ENCODE results near the gene CAMKK1.
A peak's percentile ranks its signal among the peaks of the same experiment; 100 is the strongest.

CAMKK1 gene

DNA sequence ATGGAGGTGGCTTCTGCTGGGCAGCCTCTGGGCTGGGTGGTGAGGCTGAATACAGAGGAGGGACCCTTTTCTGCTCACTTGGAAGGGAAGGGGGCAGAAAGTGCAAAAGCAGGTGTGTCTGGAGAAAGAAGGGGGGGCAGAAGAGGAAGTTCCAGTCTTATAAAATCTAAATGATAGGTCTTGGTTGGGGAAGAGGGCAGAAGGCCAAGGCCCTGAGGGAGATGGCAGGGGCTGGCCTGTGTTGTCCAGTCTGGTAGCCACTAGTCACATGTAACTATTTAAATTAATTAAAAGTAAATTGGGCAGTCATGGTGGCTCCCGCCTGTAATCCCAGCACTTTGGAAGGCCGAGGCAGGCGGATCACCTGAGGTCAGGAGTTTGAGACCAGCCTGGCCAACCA lies 2.5 kb upstream of the CAMKK1 start:
- no peak for DNase-seq

DNA sequence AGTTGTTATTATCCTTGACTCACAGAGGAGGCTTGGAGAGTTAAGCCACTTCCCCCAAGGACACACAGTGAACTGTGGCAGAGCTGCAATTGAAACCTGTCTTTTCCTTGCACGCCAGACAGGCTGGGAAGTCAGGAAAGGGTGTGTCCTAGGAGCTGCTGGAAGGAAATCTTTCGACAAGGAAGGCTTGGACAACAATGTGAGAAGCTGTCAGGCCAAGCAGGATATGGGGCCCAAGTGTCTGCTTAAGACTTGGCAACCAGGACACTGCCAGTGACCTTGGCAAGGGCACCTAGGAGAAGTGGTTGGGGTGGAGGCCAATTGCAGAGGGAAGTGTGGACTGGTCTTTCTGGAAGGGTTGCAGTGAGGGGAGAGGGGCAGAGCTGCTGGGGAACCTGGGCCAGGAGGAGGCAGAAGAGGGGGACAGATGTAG lies 2.1 kb upstream of the CAMKK1 start:
- DNase-seq, result peak; percentile 21

DNA sequence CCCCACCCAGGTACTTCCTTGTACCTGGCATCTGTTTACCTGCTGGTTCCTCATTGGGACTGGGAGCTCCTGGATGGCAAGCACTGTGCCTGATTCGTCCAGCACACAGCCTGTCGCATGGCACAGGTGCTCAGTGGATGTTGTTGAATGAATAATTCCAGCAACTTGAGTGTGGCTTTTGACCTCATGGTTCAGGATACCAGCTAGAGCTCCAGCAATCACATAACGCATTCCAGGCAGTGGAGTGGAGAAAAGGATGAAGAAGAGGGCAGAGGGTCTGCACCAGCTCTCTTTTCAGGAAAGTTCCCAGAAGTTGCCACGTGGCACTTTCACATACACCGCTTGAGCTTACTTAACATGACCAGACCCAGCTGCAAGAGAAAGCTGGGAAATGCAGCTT lies 1.3 kb upstream of the CAMKK1 start:
- no peak for DNase-seq

DNA sequence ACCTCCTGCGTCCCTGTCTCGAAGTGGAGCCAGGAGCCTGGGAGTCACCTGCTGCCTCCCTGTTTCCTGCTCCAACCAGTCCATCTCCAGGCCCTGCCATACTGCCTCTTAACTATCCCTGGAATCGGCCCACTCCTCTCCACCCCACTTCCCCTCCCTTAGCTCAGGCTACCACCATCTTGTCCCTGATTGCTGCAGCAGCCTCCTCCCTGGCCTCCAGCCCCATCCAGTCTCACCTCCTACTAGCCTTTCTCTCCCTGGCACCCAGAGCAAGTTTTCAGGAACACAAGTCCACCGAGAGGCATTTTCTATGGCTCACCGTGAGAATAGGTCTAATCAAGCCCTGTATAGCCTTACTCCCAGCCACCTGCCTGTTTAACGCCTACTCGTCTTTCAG lies 865 bp upstream of the CAMKK1 start:
- no peak for DNase-seq

DNA sequence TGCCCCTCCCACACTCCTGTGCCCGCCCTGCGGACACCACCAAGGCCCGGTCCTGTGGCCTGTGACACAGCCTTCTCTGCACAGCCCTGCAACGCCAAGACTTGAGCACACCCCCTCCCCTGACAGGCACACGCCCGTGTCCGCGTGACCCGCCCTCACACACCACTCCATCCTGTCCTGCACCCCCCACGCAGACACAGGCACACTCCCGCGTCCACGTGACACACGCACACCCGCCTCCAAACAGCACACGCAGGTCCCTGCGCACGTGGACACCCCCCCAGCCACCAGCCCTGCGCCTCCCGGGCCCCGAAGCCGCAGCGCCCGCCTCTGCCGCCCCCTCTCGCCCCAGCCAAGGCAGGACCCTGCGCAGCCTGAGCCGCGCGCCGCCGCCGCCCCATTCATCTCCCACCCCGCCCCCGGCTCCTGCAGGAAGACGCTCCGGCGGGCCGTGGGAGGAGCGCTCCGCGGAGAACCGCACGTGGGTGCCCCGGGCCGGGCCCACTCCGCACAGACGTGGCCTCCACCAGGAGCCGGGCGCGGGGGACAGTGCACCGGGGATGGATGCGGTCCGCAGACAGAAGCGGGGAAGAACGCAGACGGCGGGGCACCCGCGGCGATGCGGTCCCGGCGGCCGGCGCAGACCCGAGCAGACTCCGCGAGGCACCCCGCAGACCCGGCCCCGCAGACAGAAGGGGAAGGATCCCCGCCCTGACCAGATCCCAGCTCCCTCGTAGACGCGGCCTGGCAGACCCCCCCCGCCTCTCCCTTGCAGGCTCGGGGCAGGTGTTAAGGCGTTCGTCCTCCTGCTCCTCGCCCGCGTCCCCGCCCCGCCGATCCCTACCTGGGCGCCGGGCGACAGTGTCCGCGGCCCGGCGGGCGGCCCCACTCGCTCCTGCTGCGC lies 506 bp downstream of the CAMKK1 start:
- DNase-seq, result peak; percentile 75

DNA sequence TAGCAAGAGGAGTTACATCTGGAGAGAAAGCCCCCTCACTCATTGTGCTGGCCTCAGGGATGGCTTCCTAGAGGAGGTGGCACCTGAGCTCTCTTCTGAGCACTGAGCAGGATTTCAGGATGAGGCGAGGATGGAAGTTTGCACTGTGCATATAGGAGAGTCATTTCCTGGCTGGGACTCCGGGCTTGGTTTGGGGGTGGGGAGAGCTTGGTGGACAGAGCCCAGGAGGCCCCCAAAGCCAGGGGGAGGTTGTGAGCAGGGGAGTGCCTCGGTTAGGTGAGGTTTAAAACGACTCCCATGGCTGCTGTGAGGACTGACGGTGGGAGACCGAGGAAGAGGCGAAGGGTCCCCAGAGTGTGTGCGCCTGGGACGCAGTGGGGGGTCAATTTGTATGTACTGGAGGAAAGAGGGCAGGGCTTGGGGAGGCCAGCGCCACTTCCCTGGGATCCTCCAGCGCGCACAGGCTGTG lies 1.2 kb downstream of the CAMKK1 start:
- DNase-seq, result no peak

DNA sequence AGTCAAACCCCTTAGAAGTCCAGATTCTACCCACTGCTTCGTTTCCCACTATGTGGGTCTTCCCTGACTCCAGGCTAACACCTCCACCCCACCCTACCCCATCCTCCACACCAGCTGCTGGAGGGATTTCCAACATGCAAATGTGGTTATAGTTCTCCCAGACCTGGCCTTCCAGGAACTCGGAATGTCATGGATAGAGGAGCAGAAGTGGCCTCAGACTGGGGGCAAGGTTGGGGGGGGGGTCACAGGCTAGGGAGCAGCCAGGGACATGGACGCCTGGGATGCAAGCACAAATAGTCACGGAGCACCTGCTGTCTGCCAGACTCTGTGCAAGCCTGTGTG lies 2.0 kb downstream of the CAMKK1 start:
- no peak for DNase-seq

DNA sequence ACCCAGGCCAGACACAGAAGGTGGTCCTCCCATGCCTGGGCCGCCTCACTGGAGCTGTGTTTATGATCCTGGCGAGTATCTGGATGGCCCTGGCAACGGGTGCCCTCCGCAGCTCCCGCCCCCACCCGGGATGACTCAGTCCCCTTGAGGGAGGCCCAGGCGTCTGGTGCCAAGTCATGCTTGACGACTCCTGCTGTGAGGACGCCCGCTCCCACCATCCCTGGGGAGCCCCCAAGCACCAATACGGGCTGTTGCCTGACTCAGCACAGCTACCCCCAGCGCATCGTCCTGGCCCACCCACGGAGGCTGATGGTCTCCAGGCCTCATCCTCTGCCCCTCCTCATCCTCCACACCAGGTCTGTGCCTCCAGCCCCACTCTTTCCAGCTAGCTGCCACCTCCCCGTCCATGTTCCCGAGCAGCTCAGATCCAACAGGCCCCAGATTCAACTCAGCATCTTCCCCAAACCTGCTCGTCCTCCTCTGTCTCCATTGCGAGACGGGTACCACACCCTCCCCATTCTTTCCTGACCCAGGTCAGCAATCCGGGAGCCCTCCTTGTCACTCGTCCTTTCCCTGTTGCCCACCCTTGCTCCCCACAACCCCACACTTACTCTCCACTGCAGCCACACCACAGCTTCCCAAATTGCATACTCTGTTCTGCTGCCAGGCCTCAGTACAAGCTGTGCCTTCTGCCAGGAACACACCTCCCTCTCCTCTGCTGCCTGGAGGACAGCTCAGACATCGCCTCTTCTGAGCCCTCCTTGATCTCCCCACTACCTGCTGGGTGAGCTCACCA lies 2.6 kb downstream of the CAMKK1 start:
- no peak for DNase-seq

DNA sequence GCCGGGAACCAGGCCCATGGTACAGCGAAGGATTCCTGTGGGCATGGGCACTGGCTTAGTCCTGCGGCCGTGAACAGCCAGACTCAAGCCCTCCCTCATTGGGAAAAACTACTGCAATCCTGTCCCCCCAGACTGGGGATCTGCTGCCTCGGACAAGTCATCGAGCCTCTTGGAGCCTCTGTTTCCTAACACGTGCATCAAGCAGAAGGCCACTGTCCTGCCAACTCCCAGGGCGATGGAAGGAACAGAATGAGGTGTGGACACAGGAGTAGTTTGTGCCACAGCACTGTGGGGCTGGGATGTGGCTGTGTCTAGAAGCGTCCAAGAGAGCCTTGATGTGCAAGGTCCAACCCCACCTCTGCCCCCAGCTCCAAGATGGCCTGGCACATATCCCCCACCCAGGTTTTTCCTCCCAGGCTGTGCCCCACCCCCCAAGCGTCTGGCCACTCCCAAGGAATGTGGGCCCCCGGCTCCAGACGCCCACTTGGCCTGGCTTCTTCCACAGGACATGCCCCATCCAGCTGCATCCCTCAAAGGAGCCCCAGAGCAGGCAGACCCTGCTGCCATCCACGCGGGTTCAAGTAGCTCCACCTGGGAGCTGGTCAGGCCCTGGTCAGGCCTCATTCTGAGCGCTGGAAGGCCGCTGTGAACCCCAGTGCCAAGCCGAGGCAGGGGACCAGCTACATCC lies 3.4 kb downstream of the CAMKK1 start:
- no peak for DNase-seq

DNA sequence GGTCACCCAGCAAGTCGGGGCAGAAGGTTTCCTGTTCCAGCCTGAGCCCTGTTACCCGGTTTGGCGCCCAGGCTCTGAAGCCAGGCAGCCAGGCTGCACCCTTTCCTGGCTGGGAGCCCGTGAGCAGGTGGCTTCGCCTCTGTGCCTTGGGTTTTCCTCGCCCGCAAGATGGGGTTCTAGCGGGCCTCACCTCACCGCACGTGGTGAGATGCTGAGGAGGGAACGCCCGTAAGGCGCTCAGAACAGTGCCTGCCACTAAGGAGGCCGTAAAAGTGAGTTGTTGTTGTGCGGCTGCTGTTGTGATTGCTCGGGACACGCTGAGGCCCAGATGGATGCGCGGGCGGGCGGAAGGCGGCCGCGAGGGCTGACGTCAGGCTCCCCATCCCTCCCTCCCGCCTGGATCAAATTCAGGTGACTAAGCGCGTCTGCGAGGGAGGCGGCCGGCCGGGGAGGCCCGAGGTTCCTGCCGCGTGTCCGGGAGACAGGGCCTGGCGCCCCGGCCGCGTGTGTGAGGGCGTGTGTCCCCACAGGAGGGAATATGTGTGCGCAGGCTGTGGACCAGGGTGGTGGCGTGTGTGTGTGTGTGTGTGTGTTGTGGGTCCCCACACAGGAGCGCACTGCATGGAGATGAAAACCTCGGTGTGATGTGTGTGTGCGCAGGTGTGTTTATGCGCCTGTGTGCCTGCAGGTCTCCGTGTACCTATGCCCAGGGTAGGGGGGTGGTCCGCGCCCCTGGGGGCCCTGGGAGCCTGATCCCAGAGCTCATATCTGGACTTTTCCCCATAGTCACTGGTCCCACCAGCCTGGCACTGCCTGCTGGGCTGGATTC lies 4.3 kb downstream of the CAMKK1 start:
- peak; percentile 2 for DNase-seq

DNA sequence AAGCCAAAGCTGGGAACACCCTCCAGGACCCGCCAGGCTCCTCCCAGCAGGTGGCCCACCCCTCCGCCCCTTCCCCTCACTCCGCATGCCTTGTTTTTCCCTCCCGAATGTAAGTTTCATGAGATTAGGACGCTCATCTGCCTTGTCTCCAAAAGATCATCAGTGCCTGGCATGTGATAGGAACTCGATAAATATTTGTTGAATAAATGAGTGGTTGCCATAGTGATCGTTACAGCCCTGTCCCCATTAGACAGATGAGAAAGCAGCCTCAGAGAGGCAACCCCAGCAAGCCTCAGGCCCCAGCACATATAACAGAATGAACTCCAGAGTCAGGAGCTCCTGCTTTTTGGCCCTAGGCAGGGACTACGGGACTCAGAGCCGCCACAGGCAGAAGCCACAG lies 5.0 kb downstream of the CAMKK1 start:
- no peak for DNase-seq

DNA sequence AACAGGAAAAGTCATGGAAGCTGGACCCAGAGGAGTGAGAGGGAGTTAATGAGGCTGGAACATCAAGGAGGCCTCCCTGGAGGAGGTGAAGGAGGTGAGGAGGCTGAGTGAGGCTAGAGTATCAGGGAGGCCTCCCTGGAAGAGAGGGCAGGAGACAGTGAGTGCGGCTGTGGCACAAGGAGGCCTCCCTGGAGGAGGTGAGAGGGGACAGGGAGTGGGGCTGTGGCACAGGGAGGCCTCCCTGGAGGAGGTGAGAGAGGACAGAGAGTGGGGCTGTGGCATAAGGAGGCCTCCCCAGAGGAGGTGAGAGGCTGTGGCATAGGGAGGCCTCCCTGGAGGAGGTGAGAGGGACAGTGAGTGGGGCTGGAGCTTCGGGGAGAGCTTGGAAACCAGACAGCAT lies 5.5 kb downstream of the CAMKK1 start:
- no peak for DNase-seq

DNA sequence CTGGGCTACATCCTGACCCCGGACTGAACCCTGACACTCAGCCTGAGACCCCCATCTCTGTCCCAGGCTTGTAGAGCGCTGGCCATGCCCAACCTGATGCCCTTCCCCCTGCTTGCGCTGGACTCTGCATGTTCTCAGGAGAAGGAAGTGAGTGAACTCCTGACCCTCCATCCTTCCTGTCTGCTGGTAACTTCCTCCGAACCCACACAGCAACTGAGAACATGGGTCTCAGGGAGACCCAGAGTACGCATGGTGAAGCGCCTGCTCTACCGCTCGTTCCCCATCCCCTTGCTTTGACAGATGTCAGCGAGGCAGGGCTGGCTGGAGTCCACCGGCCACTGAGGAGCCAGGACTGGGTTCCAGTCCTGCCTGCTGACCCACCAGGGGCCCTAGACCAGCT lies 6.1 kb downstream of the CAMKK1 start:
- DNase-seq, result peak; percentile 53

DNA sequence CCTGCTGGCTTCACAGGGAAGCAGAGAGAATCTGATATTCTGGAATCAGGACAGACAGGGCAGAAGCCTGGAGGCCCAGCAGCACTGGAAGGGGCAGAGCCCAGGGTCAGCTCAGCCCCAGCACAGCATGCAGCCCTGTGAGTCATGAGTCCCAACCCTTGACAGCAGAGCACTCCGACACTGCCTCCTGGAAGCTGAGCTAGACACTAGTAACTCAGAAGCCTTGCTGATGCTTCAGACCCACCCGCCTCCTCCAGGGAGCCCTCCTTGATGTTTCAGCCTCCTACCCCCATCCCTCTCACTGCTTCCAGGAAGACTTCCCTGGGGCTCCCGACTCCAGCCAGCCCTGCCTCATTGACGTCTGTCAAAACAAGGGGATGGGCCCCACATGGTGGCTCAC lies 6.9 kb downstream of the CAMKK1 start:
- no peak for DNase-seq

DNA sequence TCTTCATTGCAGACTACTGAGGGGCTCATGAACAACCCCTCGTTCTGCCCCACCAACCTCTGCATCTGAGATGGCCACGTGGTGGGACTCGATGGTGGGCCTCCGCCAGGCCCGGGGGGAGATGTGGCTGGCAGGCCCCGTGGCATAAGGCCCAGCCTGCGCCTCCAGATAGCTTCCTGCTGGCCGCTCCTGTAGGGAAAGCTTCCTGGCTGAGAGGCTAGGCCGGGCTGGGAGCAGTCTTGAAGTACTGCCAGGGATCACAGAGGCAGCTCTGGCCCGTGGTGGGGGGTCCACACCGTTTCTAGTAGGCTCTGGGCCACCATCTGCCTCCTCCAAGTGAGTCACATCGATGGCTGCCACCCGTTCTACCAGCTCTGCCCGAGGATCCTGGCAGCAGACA lies 7.6 kb downstream of the CAMKK1 start:
- no peak for DNase-seq

DNA sequence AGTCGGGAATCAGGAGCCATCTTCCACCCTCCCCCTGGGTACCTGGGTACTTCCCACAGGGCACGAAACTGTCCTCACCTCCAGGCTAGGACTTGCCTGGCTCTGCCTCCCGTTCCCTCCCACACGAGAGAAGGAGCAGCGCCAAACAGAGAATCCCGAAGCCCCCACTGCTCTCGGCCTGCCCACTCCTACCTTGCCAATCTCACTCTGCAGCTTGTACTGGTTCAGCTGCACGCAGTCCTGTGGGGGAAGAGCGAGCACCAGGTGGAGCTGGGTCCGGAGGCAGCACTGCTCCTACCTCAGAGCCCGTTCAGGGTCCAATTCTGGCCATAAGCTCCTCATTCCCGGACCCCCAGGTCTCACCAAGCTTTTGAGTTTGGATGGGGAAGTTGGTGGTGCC lies 8.7 kb downstream of the CAMKK1 start:
- no peak for DNase-seq

DNA sequence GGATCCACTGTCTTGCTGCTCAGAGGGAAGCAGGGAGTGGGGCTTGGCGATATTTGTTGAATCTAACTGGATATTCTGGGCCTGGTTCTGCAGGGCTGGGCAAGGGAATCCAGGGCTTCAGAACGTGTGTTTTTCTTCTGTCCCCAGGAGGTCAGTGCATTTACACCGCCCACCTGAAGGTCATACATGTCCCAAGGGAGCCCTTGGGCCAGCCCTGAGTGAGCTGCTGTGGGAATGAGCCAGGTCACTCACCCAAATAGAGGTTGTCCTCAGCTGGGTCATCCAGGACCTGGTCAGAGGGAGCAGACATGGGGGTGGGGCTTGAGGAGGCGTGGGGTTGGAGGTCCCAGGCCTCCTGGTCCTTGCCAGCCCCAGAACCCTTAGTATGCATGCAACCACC lies 10.6 kb downstream of the CAMKK1 start:
- no peak for DNase-seq

DNA sequence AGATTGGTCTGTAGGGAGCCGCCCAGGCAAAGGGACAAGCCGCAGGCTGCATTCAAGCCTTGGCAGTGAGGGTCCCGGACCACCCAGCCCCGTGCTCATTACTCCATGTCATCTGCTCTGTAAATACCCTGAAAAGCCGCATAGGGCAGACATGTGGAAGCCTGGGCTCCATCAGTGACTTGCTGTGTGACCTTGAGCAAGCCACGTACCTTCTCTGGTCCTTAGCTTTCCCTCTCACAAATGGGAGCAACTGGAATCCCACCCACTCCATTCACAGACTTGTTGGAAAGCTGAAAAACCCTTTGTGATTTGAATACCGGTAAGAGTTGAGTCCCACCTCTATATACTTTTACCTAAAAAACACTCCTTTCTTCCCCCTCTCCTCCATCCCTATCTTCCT lies 11.9 kb downstream of the CAMKK1 start:
- DNase-seq, result no peak

DNA sequence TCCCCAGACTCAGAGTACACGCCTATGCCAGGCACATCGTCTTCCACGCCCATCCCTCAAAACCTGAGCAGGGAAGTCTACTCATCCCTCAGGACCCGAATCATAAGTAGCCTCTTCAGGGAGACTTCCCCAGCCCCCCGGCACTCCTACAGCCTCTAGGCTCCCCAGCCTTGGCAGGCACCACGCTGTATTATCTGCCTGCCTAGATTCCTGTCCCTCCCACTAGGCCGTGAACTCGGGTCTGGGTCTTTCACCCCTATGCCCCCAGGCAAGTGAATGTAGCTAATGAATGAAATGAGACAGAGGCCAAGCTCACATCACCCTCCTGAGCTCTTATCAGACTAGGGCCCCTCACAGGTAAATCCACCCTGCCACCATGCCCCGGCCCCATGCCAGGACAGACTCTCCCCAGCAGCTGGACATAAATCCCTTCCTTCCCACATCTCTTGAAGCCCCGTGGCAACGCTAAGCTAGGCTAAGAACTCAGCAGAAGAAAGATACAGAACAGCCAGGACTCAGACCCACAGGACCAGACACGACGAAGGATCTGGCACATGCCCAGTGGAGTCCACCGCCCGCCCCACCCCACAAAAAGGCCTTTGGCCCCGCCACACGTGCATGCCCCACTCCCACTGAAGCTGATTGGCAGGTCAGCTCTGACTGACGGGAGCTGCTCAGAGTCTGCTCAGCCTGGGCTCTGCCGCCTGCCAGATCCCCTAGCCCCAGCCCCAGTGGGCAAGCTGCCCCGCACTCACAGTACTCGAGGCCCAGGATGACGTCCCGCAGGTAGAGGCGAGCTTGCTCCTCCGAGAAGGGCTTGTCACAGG lies 13.0 kb downstream of the CAMKK1 start:
- DNase-seq, result no peak

DNA sequence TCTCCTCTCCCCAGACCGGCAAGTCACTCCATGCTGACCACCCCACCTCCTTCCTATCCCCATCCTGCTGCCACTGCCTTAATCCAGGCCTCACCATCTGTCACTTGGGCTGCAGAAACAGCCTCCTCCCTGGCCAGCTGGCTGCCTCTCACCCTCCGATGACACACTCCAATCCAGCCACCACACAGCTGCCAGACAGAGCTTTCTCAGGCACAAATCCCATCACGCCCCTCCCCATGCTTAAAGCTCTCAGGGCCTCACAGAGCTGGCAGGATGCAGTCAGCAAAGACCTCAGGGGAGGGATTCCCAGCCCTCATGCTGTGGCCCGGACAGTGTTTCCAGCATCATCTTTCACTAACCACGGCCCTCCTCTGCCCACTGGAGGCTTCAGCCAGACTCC lies 13.7 kb downstream of the CAMKK1 start:
- DNase-seq, result no peak

DNA sequence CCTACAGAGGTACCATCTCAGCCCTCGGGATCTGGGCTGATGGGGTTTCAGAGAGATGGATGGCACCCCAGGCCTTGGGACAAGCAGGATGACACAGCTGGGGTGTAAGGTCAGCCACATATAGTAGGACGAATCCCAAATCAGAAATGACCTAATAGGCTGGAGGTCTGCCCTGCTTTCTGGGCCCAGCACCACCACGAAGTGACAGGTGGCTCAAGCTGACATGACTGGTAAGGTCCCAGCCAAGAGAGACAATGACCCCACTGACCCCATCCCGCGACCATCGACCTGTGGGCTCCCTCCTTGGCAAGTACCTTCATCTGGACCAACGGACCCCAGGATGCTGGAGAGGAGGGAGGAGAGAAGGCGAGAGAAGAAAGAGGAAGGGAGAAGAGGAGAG lies 15.6 kb downstream of the CAMKK1 start:
- no peak for DNase-seq

DNA sequence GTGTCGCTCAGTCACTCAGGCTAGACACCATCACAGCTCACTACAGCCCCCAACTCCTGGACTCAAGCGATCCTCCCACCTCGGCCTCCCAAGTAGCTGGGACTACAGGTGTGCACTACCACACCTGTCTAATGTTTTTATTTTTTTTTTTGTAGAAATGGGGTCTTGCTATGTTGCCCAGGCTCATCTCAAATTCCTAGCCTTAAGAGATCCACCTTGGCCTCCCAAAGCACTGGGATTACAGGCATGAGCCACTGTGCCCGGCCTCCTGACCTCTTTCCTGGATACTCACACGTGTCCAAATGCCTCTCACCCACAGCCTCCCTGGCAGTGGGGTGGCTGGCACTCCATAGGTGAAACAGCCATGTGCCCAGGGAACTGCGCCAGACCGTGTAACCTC lies 17.5 kb downstream of the CAMKK1 start:
- DNase-seq, result no peak

All from GDM1 (cell line).